Measurements from ENCODE around the gene CYB5A. TPM values are rescaled to one million over a fixed set of nuclear protein-coding genes. Genes with fewer than 3 reads are reported as not detected.

CYB5A gene
- polyA plus RNA-seq, 1 of the 3 experiments (the other 2 are of a cell fraction) = 42.1 TPM

- no peaks in the 10 kb centered on the region for H3K79me2 ChIP-seq (ENCODE audit: insufficient read depth)
- CTCF ChIA-PET = interaction anchor here (3.4 kb wide), 1 partner anchor 50 kb away, joined by 19 read pairs; no protein-coding TSS in a partner anchor
- WGBS (ENCODE audit: low lambda C conversion rate) = 40% methylated on average over 4 of the region's 4 CpGs
Observed at GRCh38 chr18:74292541-74292858, 737 bp upstream of the CYB5A start.

More at GRCh38 chr18:74292541-74292858, 737 bp upstream of the CYB5A start:
- peak overlapping the region; percentile 67 to 96 for H3K4me3 ChIP-seq (ENCODE audit: low read depth in 2 of 2, low read length in 1 of 2)
- no peaks in the 10 kb centered on the region for H3K9me3 ChIP-seq
- H3K9ac ChIP-seq = no peak overlapping the region
- no peaks in the 10 kb centered on the region for H3K27me3 ChIP-seq (ENCODE audit: insufficient read depth)
- TF ChIP-seq FOXM1 (IDR thresholded peaks at IDR 0.05; ENCODE audit: low read depth) = no peak
- TF ChIP-seq, protein P1, sequence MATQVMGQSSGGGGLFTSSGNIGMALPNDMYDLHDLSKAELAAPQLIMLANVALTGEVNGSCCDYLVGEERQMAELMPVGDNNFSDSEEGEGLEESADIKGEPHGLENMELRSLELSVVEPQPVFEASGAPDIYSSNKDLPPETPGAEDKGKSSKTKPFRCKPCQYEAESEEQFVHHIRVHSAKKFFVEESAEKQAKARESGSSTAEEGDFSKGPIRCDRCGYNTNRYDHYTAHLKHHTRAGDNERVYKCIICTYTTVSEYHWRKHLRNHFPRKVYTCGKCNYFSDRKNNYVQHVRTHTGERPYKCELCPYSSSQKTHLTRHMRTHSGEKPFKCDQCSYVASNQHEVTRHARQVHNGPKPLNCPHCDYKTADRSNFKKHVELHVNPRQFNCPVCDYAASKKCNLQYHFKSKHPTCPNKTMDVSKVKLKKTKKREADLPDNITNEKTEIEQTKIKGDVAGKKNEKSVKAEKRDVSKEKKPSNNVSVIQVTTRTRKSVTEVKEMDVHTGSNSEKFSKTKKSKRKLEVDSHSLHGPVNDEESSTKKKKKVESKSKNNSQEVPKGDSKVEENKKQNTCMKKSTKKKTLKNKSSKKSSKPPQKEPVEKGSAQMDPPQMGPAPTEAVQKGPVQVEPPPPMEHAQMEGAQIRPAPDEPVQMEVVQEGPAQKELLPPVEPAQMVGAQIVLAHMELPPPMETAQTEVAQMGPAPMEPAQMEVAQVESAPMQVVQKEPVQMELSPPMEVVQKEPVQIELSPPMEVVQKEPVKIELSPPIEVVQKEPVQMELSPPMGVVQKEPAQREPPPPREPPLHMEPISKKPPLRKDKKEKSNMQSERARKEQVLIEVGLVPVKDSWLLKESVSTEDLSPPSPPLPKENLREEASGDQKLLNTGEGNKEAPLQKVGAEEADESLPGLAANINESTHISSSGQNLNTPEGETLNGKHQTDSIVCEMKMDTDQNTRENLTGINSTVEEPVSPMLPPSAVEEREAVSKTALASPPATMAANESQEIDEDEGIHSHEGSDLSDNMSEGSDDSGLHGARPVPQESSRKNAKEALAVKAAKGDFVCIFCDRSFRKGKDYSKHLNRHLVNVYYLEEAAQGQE (IDR thresholded peaks at IDR 0.05; ENCODE audit: low read depth, low read length) = no peak
- TF ChIP-seq ELF1 (IDR thresholded peaks at IDR 0.05) = no peak
- no peak for TF ChIP-seq TAF1 (IDR thresholded peaks at IDR 0.05; ENCODE audit: borderline replicate concordance, low read depth, low read length)
- no peak for TF ChIP-seq MAX (IDR thresholded peaks at IDR 0.05; ENCODE audit: low read depth)
- TF ChIP-seq MEF2A (IDR thresholded peaks at IDR 0.05; ENCODE audit: borderline replicate concordance, low read depth) = no peak
- TF ChIP-seq EZH2phosphoT487 (IDR thresholded peaks at IDR 0.05; ENCODE audit: borderline replicate concordance, low read depth) = no peak
- TF ChIP-seq MXI1 (IDR thresholded peaks at IDR 0.05; ENCODE audit: low read depth, low read length) = no peak
- TF ChIP-seq FOSL2 (IDR thresholded peaks at IDR 0.05; ENCODE audit: borderline replicate concordance, low read depth) = no peak
- TF ChIP-seq USF2 (IDR thresholded peaks at IDR 0.05; ENCODE audit: borderline replicate concordance, low read depth, low read length) = no peak
- no peak for TF ChIP-seq JUND (IDR thresholded peaks at IDR 0.05)
- TF ChIP-seq RFX5 (IDR thresholded peaks at IDR 0.05; ENCODE audit: low read length) = no peak
- no peak for TF ChIP-seq PBX3 (IDR thresholded peaks at IDR 0.05)
- TF ChIP-seq SMC3 (IDR thresholded peaks at IDR 0.05; ENCODE audit: low read depth, low read length) = no peak
- no peak for TF ChIP-seq TCF12 (IDR thresholded peaks at IDR 0.05)
- POLR2A ChIA-PET = no interaction called here
- H3K4me2 ChIP-seq = peak overlapping the region; percentile 86
- no peaks in the 10 kb centered on the region for H4K20me1 ChIP-seq (ENCODE audit: insufficient read depth)
- no peaks in the 10 kb centered on the region for H3K9me2 ChIP-seq
- peaks cover 0 to 17% of the 10 kb centered on the region in 2 experiments; a peak in 1 of 4 replicates for H3K4me1 ChIP-seq (ENCODE audit: control insufficient read depth in 1 of 2, insufficient read depth in 2 of 2, low read depth in 1 of 2, low read length in 1 of 2)
- no peaks in the 10 kb centered on the region for H3K36me3 ChIP-seq (replicated peaks in 1 of 2; ENCODE audit: control insufficient read depth in 1 of 2, insufficient read depth in 2 of 2, low read length in 1 of 2)
- H2AFZ ChIP-seq (ENCODE audit: low read depth) = peak overlapping the region; percentile 64; the same call in 1 of the 2 replicates
- no peak for DNase-seq
- H3F3A ChIP-seq (replicated peaks; ENCODE audit: insufficient read depth) = no peaks in the 10 kb centered on the region
- peak overlapping the region in 1 of 2 experiments; percentile 82; a peak in 2 of 4 replicates for H3K27ac ChIP-seq (ENCODE audit: low read depth in 2 of 2, low read length in 1 of 2)
